NCI-H345 treated with DMSO at 0.1 percent for 48 hours (cell line): ENCODE results near the gene PTPN4.

Experiments
- DNase-seq: peaks from one replicate; lab custom pipeline; 2025; ENCODE audit not compliant: unreplicated experiment; lab: John Stamatoyannopoulos, UW

Gene PTPN4

GRCh38 chr2:119852214-119852613 lies 92.5 kb downstream of the PTPN4 start:
- no peak for DNase-seq

- no peak for DNase-seq
Observed at GRCh38 chr2:119853777-119854399, 94.2 kb downstream of the PTPN4 start.

GRCh38 chr2:119856469-119856901 lies 96.8 kb downstream of the PTPN4 start:
- DNase-seq = no peak

- no peak for DNase-seq
Observed at GRCh38 chr2:119857742-119858141, 98.0 kb downstream of the PTPN4 start.

- DNase-seq = no peak
Observed at GRCh38 chr2:119859528-119859927, 99.8 kb downstream of the PTPN4 start.

GRCh38 chr2:119860924-119861323 lies 101.2 kb downstream of the PTPN4 start:
- no peak for DNase-seq

- no peak for DNase-seq
Observed at GRCh38 chr2:119862127-119862889, 102.6 kb downstream of the PTPN4 start.

- no peak for DNase-seq
Observed at GRCh38 chr2:119864318-119864717, 104.6 kb downstream of the PTPN4 start.

- DNase-seq = no peak
Observed at GRCh38 chr2:119871725-119872124, 112.0 kb downstream of the PTPN4 start.

- no peak for DNase-seq
Observed at GRCh38 chr2:119873350-119874315, 113.9 kb downstream of the PTPN4 start.

GRCh38 chr2:119879502-119879901 lies 119.8 kb downstream of the PTPN4 start:
- DNase-seq = no peak

GRCh38 chr2:119888680-119889079 lies 129.0 kb downstream of the PTPN4 start:
- DNase-seq = no peak

- DNase-seq = no peak
Observed at GRCh38 chr2:119897736-119898395, 138.1 kb downstream of the PTPN4 start.

GRCh38 chr2:119901013-119901412 lies 141.3 kb downstream of the PTPN4 start:
- DNase-seq = no peak

GRCh38 chr2:119910566-119910965 lies 150.8 kb downstream of the PTPN4 start:
- no peak for DNase-seq

- DNase-seq = no peak
Observed at GRCh38 chr2:119914266-119914665, 154.5 kb downstream of the PTPN4 start.

GRCh38 chr2:119921825-119922224 lies 162.1 kb downstream of the PTPN4 start:
- DNase-seq = no peak

GRCh38 chr2:119922699-119923098 lies 163.0 kb downstream of the PTPN4 start:
- no peak for DNase-seq

GRCh38 chr2:119929537-119929936 lies 169.8 kb downstream of the PTPN4 start:
- DNase-seq = no peak

GRCh38 chr2:119932809-119933208 lies 173.1 kb downstream of the PTPN4 start:
- no peak for DNase-seq

GRCh38 chr2:119934319-119934718 lies 174.6 kb downstream of the PTPN4 start:
- no peak for DNase-seq
